ENCODE results near the gene GPR160.
"Not testable (repeated sequence)": the region's sequence is repeated elsewhere in the genome, so short reads cannot be mapped to it uniquely, and the experiment has no call there.

The GPR160 gene, protein sequence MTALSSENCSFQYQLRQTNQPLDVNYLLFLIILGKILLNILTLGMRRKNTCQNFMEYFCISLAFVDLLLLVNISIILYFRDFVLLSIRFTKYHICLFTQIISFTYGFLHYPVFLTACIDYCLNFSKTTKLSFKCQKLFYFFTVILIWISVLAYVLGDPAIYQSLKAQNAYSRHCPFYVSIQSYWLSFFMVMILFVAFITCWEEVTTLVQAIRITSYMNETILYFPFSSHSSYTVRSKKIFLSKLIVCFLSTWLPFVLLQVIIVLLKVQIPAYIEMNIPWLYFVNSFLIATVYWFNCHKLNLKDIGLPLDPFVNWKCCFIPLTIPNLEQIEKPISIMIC

DNA sequence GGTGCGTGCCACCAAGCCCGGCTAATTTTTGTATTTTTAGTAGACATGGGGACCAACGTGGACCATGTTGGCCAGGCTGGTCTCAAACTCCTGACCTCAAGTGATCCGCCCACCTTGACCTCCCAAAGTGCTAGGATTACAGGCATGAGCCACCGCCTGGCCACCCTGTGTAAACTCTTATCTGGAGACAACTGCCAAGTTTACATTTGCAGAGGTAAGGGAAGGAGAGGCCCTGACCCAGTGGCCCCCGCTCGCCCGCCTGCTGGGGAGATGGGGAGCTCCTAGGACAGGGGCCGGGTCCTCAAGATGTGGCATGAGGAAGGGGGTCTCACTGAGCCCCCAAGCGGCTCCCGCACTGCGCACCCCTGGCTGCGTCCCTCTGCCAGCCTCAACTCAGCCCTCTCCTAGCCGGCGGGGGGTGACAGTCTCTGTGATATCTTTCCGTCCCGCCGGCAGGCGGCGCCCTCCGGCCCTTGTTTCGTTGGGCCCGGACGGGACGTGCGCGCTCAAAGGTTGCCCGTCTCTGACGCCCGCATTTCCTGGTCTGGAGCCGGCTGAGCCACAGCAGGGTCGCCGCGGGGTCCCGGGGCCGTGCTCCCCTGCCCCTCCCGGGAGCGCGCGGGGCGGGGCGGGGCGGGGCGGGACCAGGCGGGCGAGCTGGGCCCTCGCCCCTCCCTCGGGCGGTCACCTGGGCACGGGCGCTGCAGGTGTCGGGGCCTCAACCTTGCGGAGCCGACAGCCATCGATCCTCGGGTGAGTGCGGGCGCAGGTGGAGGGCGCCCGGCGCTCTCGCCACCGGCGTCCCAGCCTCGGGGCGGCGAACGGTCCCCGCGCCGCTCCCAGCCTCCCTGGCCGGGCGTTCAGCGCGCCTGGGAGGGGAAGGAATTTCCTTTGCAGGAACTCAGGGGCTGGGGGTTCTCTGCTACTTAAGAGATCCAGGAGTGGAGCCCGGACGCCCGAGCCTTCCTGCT is at the start of gene GPR160:
Gene GPR160, plus strand, starts transcription at position 533 of the 971 bp plus-strand sequence. CDS start 45,978 bp downstream, outside the sequence.
- peak; percentile 82 for DNase-seq

DNA sequence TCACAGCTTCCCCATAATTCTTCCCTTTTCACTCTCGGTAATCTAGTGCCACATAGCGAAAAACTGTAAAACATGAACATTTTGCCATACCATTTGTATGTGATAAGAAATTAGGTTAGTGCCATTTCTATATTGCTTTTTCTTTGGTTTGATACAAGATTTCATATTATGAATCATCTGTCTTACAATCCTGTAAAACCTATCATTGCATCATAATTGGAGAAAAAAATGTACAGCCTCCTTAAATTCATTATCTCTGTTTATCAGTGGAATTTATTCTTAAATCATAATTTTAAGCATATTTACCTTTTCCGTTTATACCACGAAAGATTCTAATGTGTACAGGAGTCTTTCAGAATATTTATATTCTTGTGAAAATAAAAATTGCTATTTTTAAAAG is 47.4 kb upstream of the GPR160 start:
- no peak for DNase-seq

DNA sequence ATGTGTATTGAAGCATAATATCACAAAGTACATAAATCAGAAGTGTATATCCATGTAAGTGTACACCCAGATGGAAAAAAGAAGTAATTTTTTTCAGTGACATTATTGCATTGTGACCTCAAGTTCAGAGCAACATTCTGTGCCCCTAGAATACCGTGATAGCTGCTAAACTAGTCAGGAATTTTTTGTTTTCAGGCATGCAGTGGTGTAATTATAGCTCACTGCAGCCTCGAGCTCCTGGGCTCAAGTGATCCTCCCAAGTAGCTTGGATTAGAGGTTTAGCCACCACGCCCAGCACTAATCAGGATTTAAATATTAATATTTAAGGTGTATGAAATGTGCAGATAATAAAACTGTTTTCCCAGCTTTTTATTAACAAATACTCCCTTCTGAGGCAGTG is 45.6 kb upstream of the GPR160 start:
- DNase-seq, result no peak

DNA sequence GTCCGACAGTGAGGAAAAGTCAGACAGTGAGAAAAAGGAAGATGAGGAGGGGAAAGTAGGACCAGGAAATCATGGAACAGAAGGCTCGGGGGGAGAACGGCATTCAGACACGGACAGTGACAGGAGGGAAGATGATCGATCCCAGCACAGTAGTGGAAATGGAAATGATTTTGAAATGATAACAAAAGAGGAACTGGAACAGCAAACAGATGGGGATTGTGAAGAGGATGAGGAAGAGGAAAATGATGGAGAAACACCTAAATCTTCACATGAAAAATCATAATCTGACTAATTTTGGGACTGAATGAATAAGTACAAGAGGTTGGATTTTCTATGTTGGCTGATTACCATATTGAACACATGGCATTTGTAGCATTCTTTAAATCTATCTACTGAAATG is 45.0 kb upstream of the GPR160 start:
- DNase-seq, result no peak

DNA sequence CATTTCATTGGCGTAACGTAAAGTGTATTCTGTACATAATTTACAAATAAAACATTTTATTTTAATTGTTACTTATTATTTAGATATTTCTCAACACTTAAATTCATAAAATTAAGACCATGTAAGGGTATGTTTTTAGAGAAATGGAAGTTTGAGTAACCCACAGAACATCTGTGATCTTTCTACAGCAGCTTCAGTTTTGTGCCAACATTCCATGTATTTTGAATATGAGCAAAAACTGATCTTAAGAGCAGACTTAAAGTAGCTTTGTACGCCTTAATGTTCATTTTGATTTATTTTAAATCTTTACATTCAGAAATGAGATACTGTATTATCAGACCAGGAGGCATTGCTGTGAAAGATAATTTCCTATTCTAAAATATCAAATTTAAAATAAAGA is 44.0 kb upstream of the GPR160 start:
- DNase-seq, result no peak

DNA sequence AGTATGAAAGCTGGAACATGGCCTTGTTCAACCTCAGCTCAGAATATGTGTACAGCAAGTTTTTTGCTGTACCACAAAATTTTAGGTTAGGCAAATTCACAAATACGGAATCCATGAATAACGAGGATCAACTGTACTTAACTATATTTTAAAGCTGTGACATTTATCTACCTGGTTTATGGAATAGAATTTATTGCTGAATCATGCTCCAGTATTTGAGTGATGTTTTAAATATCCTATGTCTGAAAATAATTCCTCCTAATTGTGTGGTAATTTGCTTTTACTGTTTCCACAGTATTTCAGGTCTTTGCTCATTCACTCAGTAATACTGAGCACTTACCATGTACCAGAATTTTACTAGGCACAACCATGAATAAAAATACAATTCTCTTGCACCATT is 41.7 kb upstream of the GPR160 start:
- DNase-seq, result no peak

DNA sequence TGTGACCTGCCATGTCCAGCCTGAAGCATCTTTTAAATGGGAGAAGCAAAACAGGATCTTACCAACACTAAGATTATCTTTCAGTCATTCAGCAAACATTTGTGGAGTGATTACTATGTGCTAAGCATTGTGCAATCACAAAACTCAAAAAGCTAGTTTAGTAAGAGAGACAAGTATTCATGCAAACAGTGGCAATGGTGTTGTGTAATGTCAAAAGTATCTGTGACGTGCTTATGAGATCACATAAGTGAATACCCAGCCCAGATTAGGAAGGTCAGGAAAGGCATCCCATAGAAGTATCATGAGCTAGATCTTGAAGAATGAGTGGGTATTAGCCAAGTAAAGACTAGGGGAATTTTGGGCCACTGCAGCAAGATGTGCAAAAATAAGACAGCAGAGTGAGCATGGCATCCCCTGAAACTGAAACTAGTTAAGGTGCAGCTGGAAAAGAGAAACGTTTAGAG is 39.1 kb upstream of the GPR160 start:
- DNase-seq, result no peak

DNA sequence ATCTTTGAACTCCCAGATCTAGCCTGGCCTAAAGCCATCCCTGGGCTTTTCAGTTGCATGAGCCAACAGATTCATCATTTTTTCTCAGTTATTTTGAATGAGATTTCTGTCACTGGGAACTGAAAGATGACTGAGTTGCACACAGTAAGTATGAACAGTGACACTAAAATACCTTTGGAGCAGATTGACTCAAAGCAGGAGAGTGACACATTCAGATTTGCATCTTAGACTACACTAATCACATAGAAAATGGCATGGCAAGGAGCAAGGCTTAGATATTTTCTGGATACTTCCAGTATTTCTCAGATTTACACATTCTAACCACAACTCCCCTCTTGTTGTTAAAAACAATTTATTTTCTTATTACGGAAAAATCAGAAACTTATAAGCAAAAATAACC is 38.4 kb upstream of the GPR160 start:
- DNase-seq, result no peak

DNA sequence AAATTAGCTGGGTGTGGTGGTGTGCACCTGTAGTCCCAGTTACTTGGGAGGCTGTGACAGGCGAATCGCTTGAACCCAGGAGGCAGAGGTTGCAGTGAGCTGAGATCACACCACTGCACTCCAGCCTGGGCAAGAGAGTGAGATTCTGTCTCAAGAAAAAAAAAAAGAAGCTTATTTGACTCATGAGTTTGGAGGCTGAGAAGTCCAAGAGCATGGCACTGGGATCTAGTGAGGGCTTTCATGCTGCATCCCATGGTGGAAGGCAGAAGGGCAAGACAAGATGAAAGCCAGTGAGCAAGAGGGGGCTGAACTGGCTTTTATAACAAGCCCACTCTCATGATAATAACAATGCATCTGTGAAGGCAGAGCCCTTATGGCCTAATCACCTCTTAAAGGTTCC is 37.7 kb upstream of the GPR160 start:
- DNase-seq, result no peak

DNA sequence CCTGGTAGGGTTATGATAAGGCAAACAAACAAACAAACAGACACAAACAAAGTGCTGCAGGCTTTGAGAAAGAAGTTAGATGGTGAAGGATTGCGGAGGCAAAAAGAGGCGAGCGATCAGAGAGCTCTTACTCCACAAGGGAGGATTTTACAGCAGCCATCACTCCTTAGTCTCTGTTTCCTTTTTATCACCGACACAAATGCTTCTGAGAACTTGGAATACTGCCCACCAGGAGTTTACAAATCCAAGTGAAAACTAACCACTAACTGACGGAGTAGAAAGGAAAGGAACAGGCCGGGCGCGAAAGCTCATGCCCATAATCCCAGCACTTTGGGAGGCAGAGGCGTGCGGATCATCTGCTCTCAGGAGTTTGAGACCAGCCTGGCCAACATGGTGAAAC is 35.6 kb upstream of the GPR160 start:
- DNase-seq, result no peak

DNA sequence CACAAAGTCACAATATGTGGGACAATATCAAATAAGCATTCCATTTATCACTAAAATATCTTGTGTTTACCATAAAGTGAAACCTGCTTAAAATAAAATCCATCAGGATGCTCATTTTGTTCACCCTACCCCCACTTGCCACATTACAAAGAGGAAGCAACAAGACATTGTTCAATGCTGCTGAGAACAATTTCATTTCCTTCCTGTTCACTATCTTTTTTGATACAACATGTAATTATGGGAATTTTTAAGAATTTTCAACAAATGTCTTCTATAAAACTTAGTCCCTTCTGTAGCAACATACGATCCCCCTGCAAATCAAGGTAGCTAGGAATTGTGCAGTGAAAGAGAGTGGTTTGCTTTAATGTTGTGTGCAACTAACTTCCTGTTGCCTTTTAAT is 34.9 kb upstream of the GPR160 start:
- no peak for DNase-seq

DNA sequence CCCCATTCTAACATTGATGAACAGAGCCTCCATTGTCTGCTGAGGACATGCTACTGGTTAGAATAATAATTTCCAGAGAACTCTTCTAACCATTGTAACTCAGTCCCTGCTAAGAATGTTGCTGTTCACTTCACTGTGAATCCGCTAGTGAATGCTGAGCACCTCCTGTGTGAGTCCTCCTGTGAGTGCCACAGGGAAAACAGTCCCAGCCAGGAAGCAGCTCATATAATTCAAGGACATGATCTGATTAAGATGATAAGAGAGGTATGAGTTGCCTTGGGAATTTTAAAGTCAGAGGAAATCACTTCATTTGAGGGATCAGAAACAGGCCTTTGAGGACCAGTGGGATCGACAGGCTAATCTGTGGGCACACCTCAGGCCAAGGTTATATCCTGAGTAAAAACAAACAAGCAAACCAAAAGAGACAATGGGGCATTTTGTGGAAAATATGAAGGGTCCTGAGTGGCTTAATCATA is 33.9 kb upstream of the GPR160 start:
- no peak for DNase-seq

DNA sequence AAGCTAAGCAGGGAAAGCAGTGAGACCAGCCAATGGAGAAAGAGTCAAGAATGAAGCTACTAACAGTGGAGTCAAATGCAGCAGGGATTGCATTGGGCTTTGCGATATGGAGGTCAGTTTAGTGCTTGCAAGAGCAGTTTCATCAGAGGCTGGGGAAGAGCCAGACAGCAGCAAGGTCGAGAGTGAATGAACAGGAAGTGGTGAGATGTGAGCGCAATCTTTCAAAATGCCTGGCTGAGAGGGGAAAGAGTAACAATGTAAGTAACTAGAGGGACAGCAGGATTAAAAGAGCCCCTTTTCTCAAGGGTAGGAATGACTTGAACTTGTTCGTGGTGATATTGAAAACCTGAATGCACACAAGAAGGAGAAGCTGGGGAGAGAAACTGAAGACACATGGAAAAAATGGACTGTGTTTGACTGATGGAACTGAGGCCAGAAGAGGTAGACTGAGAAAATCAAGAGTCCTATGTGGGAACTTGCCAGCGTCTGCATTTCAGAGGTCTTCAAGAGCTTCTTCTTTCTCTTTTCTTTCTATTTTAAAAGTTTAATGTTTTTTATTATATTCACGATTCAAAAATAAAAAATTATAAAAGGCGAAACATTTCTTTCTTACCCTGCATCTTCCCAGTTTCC is 30.6 kb upstream of the GPR160 start:
- no peak for DNase-seq

DNA sequence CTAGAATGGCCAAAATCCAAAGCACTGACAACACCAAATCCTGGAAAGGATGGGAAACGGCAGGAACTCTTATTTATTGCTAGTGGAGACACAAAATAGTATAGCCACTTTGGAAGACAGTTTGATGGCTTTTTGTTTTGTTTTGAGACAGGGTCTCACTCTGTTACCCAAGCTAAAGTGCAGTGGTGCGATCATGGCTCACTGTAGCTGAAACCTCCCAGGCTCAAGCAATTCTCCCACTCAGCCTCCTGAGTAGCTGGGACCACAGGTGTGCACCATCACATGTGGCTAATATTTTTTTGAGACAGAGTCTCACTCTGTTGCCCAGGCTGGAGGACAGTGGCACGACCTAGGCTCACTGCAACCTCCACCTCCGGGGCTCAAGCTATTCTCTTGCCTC is 27.3 kb upstream of the GPR160 start:
- DNase-seq, result no peak

DNA sequence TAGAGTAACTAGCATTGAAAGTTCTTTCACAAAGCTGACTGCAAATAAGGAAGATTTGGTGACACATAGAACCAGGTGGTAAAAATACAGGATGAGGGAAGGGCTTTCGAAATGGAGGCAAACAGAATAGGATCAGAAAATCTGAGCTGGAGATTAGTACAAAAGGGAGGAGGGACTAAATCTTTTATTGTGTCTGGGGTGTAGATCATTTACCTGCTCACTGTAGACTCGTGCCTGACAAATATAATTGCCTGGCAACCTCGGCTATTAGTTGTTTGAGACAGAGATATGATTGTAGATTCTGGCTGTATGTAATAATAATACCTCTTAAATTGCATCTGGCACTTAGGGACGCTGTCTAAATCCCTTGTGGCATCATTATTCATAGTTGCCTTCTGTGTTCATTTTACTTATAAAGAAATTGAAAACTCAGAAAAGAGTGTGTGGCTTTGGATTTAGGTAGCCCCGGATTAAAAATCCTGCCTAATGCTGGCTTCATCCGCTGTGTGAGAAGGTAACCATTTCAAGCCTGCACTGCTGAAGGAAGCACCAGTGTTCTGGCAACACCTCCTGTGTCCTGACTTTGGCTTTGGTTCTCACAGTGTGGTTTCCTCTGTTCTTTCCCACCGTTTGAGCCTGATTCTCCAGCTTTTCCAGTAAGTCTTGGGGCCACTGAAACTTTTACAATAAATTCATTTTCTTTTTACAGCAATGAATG is 25.0 kb upstream of the GPR160 start:
- no peak for DNase-seq

DNA sequence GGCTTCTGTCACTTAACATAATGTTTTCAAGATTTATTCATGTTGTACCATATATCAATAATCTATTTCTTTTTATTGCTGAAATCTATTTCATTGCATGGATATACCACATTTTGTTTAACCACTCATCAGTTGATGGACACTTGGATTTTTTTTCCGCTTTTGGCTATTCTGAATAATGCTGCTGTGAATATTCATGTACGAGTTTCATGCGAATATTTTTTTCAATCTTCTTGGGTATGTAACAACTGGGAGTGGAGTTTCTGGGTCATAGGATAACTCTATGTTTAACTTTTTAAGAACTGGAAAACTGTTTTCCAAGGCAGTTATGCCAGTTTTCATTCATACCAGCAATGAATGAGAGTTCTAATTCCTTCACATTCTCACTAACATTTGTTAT is 21.7 kb upstream of the GPR160 start:
- no peak for DNase-seq

DNA sequence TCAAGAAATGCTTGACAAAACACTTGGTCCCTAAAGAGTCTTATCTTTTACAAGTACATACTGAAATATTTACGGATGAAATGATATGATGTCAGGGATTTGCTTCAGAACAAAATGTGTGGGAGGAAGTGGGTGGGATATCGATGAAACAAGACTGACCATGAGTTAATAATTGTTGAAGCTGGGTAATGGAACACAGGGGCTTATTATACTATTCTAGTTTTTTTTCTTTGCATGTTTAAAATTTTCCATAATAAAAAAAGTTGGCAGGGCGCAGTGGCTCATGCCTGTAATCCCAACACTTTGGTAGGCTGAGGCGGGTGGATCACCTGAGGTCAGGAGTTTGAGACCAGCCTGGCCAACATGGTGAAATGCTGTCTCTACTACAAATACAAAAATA is 18.5 kb upstream of the GPR160 start:
- DNase-seq, result not testable (repeated sequence)

DNA sequence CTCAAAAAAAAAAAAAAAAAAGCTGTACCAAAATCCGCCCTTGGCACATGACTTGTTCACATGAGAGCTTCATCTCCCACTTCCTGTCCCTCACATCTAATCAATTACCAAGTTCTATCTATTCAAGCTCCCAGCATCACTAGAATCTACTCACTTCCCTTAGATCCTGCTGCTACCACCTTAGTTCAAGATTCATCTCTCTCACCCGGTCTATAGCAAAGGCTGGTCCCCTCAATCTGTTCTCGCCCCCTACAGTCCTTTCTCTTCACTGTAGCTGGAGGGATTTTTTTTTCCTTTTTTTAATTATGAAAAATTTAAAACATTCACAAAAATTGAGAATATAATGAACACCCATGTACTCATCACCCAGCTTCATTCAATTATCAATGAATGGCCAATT is 16.7 kb upstream of the GPR160 start:
- DNase-seq, result no peak

DNA sequence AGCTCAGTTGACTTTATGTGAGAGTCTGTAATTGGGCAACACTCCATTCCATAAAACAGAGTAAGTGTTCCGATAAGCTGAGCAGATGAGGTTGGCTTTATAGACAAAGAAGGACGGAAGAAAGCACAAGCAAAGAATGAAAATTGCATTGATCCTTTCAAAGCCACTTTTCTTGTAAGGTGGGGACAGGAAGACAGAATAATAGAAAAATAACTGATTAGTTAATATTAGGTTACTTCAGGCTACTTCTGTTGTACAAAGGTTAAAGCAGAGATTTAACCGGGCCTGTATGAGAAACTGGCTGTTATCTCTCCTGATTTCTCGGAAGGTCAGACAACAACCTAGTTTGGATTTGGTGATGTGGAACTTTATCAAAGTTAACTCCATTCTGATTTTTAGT is 15.5 kb upstream of the GPR160 start:
- no peak for DNase-seq

DNA sequence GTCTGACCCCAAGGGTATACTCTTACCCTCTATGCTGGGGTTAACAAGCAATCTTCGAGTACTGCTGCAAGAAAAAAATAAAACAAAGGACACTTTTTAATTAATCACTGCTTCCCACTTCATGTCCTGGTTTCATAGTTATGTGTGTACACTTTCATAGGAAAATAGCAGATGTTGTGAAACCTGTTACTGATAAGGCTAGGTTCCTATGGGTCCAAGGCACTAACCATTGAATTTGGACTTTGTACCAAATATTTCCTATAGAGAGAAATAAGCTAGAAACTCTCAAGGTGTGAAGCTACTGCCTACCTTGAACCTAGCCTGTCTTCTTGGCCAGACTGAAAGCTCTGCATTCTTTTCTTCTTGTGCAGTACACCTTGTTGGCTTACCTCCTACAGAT is 14.6 kb upstream of the GPR160 start:
- no peak for DNase-seq

DNA sequence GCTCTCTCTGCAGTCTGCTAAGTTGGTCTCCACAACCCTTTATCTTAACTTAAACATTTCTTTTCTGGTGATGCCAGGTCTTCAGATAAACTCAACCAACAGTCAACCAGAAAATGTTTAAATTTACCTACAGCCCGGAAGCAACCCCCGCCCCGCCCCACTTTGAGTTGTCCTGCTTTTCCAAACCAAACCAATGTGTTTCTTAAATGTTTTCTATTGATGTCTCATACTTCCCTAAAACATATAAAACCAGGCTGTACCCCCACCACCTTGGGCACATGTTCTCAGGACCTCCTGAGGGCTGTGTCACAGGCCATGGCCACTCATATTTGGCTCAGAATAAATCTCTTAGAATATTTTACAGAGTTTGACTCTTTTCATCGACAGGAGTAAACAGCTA is 13.2 kb upstream of the GPR160 start:
- DNase-seq, result no peak

DNA sequence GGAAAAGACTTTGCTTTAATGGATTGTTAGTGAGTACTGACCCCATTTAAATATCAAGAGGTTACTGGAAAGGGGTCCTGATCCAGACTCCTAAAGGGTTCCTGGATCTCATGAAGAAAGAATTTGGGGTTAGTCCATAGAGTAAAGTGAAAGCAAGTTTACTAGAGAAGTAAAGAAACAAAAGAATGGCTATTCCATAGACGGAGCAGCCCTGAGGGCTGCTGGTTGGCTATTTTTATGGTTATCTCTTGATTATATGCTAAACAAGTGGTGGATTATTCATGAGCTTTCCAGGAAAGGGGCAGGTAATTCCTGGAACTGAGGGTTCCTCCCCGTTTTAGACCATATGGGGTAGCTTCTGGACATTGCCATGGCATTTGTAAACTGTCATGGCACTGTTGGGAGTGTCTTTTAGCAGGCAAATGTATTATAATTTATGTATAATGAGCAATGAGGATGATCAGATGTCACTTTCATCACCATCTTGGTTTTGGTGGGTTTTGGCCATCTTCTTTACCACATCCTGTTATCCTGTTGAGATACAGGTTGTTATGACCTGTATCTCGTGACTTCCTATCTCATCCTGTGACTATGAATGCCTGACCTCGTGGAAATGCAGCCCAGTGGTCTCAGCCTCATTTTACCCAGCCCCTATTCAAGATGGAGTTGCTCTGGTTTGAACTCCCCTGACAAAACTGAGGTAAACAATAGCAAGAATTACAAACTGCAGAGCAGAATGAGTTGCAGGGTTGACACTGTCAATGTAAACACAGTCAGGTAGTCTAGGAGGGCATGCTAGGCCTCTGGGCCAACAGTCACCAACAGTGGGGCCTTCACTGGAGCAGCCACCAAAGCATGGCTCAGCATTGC is 10.3 kb upstream of the GPR160 start:
- DNase-seq, result no peak
